Esophagus (tissue), 2 donors: Measurements from ENCODE around the gene MAML1. TPM values are rescaled to one million over a fixed set of nuclear protein-coding genes. Genes with fewer than 3 reads are reported as not detected.
"Not testable (repeated sequence)": the region's sequence is repeated elsewhere in the genome, so short reads cannot be mapped to it uniquely, and the experiment has no call there.

Experiments
- H3K27ac ChIP-seq, 2 donors: one replicate each; pipeline ENCODE4 v1.5.1; 2013; ENCODE audit warnings: low read depth in 2 of 2, mild to moderate bottlenecking in 2 of 2, inconsistent platforms in 1 of 2, low read length in 1 of 2, moderate library complexity in 1 of 2
- H3K27me3 ChIP-seq, 2 donors: one replicate each; pipeline ENCODE4 v1.6.1; 2013; ENCODE audit warnings: low read length in 2 of 2, control low read depth in 1 of 2, mild to moderate bottlenecking in 1 of 2; ENCODE audit not compliant: insufficient read depth in 2 of 2, control insufficient read depth in 1 of 2
- H3K36me3 ChIP-seq, 2 donors: one replicate each; pipeline ENCODE4 v1.6.1; 2013; ENCODE audit warnings: low read length in 1 of 2; ENCODE audit not compliant: control insufficient read depth in 2 of 2, insufficient read depth in 2 of 2
- H3K4me1 ChIP-seq, 2 donors: one replicate each; pipeline ENCODE4 v1.6.1; 2013; ENCODE audit warnings: low read length in 1 of 2; ENCODE audit not compliant: control insufficient read depth in 2 of 2, insufficient read depth in 2 of 2
- H3K4me3 ChIP-seq, 2 donors: one replicate each; pipeline ENCODE4 v1.5.1; 2013; ENCODE audit warnings: low read length in 2 of 2, mild to moderate bottlenecking in 2 of 2, low read depth in 1 of 2, moderate library complexity in 1 of 2
- H3K9me3 ChIP-seq, 2 donors: one replicate each; pipeline ENCODE4 v1.6.1; 2013; ENCODE audit warnings: mild to moderate bottlenecking in 2 of 2, low read depth in 1 of 2, low read length in 1 of 2, moderate library complexity in 1 of 2; ENCODE audit not compliant: control insufficient read depth in 2 of 2, insufficient read depth in 1 of 2
- WGBS, 2 donors: extraction: QIAGEN DNeasy Blood & Tissue Kit; methylation state at CpG; one replicate each; pipeline ENCODE4 v1.1.7; 2013; 5-methylcytosine and 5-hydroxymethylcytosine counted together
- polyA plus RNA-seq, 2 donors: library from polyadenylated mRNA; stranded (reverse); fragments of 200-250 nt; gene quantifications; one replicate each; pipeline ENCODE4 v1.2.3, GENCODE V29; 2013
- donor health status: healthy with polysubstance abuse.
- donor health status: Bipolar disorder and iron deficiency.

The MAML1 gene
- 1 to 10 TPM; 7.1 to 7.9 TPM for polyA plus RNA-seq

- Histone ChIP-seq H3K36me3 (peaks cover 6 to 10% of the 10 kb centered on the region in 2 donors), H3K4me3 (peak within 1 kb of the TSS; percentile 89 to 93), H3K4me1 (peaks cover 0 to 5% of the 10 kb centered on the region in 2 donors), H3K9me3 (no peaks in the 10 kb centered on the region), H3K27ac (peak within 1 kb of the TSS; percentile 95 to 97), H3K27me3 (no peaks in the 10 kb centered on the region)
- WGBS, 2 donors: 0 to 1% methylated on average over 41 of the region's 41 CpGs
Measured at GRCh38 chr5:179732412-179732917, at the start of gene MAML1. Gene MAML1, plus strand, starts transcription at chr5:179732822. Its CDS starts 291 bp downstream, at chr5:179733113.

GRCh38 chr5:179689212-179689611 is 43.4 kb upstream of the MAML1 start:
- 84 to 88% methylated on average over 9 of the region's 9 CpGs for WGBS, 2 donors
- H3K4me3 ChIP-seq, H3K36me3 ChIP-seq, H3K9me3 ChIP-seq, H3K27ac ChIP-seq, H3K4me1 ChIP-seq, H3K27me3 ChIP-seq: not testable (repeated sequence)

GRCh38 chr5:179694561-179694960 is 38.1 kb upstream of the MAML1 start:
- H3K4me3 ChIP-seq: no peak overlapping the region
- no peak overlapping the region for H3K27ac ChIP-seq
- H3K9me3 ChIP-seq: no peaks in the 10 kb centered on the region
- no peaks in the 10 kb centered on the region for H3K36me3 ChIP-seq
- H3K4me1 ChIP-seq: no peaks in the 10 kb centered on the region
- H3K27me3 ChIP-seq: no peaks in the 10 kb centered on the region
- WGBS, 2 donors: 87 to 92% methylated on average over 6 of the region's 6 CpGs

GRCh38 chr5:179696603-179697002 is 36.0 kb upstream of the MAML1 start:
- Histone ChIP-seq H3K27ac (no peak overlapping the region), H3K27me3 (no peaks in the 10 kb centered on the region), H3K4me3 (no peak overlapping the region), H3K36me3 (no peaks in the 10 kb centered on the region), H3K4me1 (no peaks in the 10 kb centered on the region), H3K9me3 (no peaks in the 10 kb centered on the region)
- 92 to 93% methylated on average over 3 of the region's 3 CpGs for WGBS, 2 donors

- Histone ChIP-seq H3K9me3 (no peaks in the 10 kb centered on the region), H3K4me1 (no peaks in the 10 kb centered on the region), H3K4me3 (no peak overlapping the region), H3K27me3 (no peaks in the 10 kb centered on the region), H3K36me3 (peaks cover 0 to 4% of the 10 kb centered on the region in 2 donors), H3K27ac (peak overlapping the region in 1 of 2 donors; percentile 98)
- 95 to 97% methylated on average over 2 of the region's 2 CpGs for WGBS, 2 donors
Measured at GRCh38 chr5:179697108-179697507, 35.5 kb upstream of the MAML1 start.

- 91 to 94% methylated on average over 15 of the region's 15 CpGs for WGBS, 2 donors
- Histone ChIP-seq H3K4me3 (peak overlapping the region in 1 of 2 donors; percentile 84), H3K27ac (peak overlapping the region; percentile 94 to 98)
- not testable (repeated sequence) for H3K27me3 ChIP-seq, H3K9me3 ChIP-seq, H3K4me1 ChIP-seq, H3K36me3 ChIP-seq
Measured at GRCh38 chr5:179697543-179697942, 35.1 kb upstream of the MAML1 start.

GRCh38 chr5:179697993-179698934 is 34.4 kb upstream of the MAML1 start:
- H3K36me3 ChIP-seq: peaks cover 0 to 4% of the 10 kb centered on the region in 2 donors
- H3K9me3 ChIP-seq: no peaks in the 10 kb centered on the region
- H3K27me3 ChIP-seq: no peaks in the 10 kb centered on the region
- 2% methylated on average over 64 to 72 of the region's 72 CpGs for WGBS, 2 donors
- H3K4me3 ChIP-seq: peak overlapping the region; percentile 84 to 90
- no peaks in the 10 kb centered on the region for H3K4me1 ChIP-seq
- H3K27ac ChIP-seq: peak overlapping the region; percentile 98

- WGBS, 2 donors: 1% methylated on average over 46 to 58 of the region's 58 CpGs
- Histone ChIP-seq H3K4me3 (peak within 1 kb of the TSS; percentile 84 to 90), H3K9me3 (no peaks in the 10 kb centered on the region), H3K27me3 (no peaks in the 10 kb centered on the region), H3K27ac (peak within 1 kb of the TSS; percentile 98), H3K36me3 (peaks cover 0 to 4% of the 10 kb centered on the region in 2 donors), H3K4me1 (no peaks in the 10 kb centered on the region)
Measured at GRCh38 chr5:179698935-179699615, 33.5 kb upstream of the MAML1 start, which contains the start of gene CANX. Gene CANX, plus strand, starts transcription at chr5:179698967. Its CDS starts 6,715 bp downstream, at chr5:179705682.

- no peaks in the 10 kb centered on the region for H3K4me1 ChIP-seq
- peak overlapping the region; percentile 88 to 98 for H3K27ac ChIP-seq
- H3K36me3 ChIP-seq: peaks cover 0 to 4% of the 10 kb centered on the region in 2 donors
- H3K27me3 ChIP-seq: no peaks in the 10 kb centered on the region
- H3K4me3 ChIP-seq: peak overlapping the region; percentile 84 to 90
- 1 to 2% methylated on average over 19 of the region's 19 CpGs for WGBS, 2 donors
- H3K9me3 ChIP-seq: no peaks in the 10 kb centered on the region
Measured at GRCh38 chr5:179699616-179700237, 32.9 kb upstream of the MAML1 start.
